HEK293T (cell line): ENCODE measurements around the gene MADCAM1.

ENCODE experiments used
- FOXA1 ChIP-seq: fragments of 450-650 bp; IDR thresholded peaks from 2 replicates; pipeline ENCODE4 v1.6.1; 2016; ENCODE audit warnings: mild to moderate bottlenecking
- PKNOX1 ChIP-seq: fragments of 450-650 bp; IDR thresholded peaks from 2 replicates; pipeline ENCODE4 v1.6.1; 2016
- TARDBP ChIP-seq: fragments of 450-650 bp; IDR thresholded peaks from 2 replicates; pipeline ENCODE4 v1.6.1; 2016

- TF ChIP-seq PKNOX1 (no peak), TARDBP (no peak), FOXA1 (no peak)
Observed at GRCh38 chr19:507286-508203, 11.3 kb downstream of the MADCAM1 start, which contains the start of gene TPGS1.
